ENCODE data around the gene ZMYND15. TPM values are rescaled to one million over a fixed set of nuclear protein-coding genes. Genes with fewer than 3 reads are reported as not detected.

Gene ZMYND15
- polyA plus RNA-seq, 1 donor from 2014 or later, result not detected

DNA sequence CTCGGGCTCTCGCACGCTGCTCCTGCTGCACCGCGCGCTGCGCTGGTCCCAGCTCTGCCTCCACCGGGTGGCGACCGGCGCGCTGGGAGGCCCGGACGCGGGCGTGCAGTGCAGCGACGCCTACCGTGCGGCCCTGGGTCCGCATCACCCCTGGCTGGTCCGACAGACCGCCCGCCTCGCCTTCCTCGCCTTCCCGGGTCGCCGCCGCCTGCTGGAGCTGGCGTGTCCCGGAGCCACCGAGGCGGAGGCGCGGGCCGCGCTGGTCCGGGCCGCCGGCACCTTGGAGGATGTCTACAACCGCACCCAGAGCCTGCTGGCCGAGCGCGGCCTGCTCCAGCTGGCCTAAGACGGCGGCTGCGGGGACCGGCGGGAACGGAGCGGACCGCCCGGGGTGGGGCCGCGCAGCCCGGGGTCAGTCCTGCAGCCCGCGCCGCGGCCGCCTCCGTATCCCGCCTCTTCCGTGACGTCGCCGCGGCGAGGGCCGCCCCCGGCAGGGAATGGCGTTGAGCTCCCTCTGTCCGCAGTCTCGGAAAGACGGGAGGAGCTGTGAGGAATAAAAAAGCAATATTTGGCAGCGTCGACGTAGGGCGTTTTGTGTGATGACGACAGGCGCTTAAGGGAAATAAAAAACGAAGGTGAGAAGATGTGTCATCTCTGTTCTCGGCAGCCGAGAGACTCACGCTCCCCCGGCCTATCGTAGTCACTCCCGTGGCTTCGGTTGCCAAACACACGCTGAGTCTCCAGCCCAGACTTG lies 50.5 kb downstream of the ZMYND15 start:
- Histone ChIP-seq H3K79me2 (replicated peaks; ENCODE audit: insufficient read depth, low read length) (no peaks in the 10 kb centered on the region), H2AFZ (ENCODE audit: low read depth, low read length) (peak overlapping the region; percentile 89), H3K9me2 (ENCODE audit: insufficient read depth, low read length) (no peaks in the 10 kb centered on the region), H3K9ac (ENCODE audit: low read length) (peak overlapping the region; percentile 88), H3K4me2 (ENCODE audit: low read length) (peak overlapping the region; percentile 41), H3K9me3 (ENCODE audit: low read length) (no peaks in the 10 kb centered on the region), H3K27ac (ENCODE audit: low read length) (peak overlapping the region; percentile 88), H3K36me3 (ENCODE audit: insufficient read depth, low read length) (no peaks in the 10 kb centered on the region), H3F3A (ENCODE audit: insufficient read depth, low read length, poor library complexity, severe bottlenecking) (peaks cover 9% of the 10 kb centered on the region), H3K4me3 (ENCODE audit: low read length) (peak overlapping the region; percentile 79), H4K20me1 (ENCODE audit: insufficient read depth) (no peaks in the 10 kb centered on the region), H3K27me3 (ENCODE audit: insufficient read depth, low read depth, low read length) (no peaks in the 10 kb centered on the region)
- no peak for TF ChIP-seq EZH2 (IDR thresholded peaks at IDR 0.05; ENCODE audit: borderline replicate concordance, insufficient read depth, low read length, poor library complexity, severe bottlenecking)
- peak; percentile 61 for TF ChIP-seq RAD21 (conservative IDR thresholded peaks at IDR 0.05)
- TF ChIP-seq, protein P1, sequence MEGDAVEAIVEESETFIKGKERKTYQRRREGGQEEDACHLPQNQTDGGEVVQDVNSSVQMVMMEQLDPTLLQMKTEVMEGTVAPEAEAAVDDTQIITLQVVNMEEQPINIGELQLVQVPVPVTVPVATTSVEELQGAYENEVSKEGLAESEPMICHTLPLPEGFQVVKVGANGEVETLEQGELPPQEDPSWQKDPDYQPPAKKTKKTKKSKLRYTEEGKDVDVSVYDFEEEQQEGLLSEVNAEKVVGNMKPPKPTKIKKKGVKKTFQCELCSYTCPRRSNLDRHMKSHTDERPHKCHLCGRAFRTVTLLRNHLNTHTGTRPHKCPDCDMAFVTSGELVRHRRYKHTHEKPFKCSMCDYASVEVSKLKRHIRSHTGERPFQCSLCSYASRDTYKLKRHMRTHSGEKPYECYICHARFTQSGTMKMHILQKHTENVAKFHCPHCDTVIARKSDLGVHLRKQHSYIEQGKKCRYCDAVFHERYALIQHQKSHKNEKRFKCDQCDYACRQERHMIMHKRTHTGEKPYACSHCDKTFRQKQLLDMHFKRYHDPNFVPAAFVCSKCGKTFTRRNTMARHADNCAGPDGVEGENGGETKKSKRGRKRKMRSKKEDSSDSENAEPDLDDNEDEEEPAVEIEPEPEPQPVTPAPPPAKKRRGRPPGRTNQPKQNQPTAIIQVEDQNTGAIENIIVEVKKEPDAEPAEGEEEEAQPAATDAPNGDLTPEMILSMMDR (IDR thresholded peaks at IDR 0.05; ENCODE audit: poor library complexity, severe bottlenecking), result peak; percentile 92
- TF ChIP-seq, protein P2, sequence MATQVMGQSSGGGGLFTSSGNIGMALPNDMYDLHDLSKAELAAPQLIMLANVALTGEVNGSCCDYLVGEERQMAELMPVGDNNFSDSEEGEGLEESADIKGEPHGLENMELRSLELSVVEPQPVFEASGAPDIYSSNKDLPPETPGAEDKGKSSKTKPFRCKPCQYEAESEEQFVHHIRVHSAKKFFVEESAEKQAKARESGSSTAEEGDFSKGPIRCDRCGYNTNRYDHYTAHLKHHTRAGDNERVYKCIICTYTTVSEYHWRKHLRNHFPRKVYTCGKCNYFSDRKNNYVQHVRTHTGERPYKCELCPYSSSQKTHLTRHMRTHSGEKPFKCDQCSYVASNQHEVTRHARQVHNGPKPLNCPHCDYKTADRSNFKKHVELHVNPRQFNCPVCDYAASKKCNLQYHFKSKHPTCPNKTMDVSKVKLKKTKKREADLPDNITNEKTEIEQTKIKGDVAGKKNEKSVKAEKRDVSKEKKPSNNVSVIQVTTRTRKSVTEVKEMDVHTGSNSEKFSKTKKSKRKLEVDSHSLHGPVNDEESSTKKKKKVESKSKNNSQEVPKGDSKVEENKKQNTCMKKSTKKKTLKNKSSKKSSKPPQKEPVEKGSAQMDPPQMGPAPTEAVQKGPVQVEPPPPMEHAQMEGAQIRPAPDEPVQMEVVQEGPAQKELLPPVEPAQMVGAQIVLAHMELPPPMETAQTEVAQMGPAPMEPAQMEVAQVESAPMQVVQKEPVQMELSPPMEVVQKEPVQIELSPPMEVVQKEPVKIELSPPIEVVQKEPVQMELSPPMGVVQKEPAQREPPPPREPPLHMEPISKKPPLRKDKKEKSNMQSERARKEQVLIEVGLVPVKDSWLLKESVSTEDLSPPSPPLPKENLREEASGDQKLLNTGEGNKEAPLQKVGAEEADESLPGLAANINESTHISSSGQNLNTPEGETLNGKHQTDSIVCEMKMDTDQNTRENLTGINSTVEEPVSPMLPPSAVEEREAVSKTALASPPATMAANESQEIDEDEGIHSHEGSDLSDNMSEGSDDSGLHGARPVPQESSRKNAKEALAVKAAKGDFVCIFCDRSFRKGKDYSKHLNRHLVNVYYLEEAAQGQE (IDR thresholded peaks at IDR 0.05; ENCODE audit: borderline replicate concordance), result no peak
- TF ChIP-seq SMC3 (conservative IDR thresholded peaks at IDR 0.05; ENCODE audit: poor library complexity), result peak; percentile 76
- peak; percentile 76 for TF ChIP-seq POLR2AphosphoS5 (IDR thresholded peaks at IDR 0.05)
- TF ChIP-seq MXI1 (conservative IDR thresholded peaks at IDR 0.05; ENCODE audit: poor library complexity, severe bottlenecking), result peak; percentile 83
- peak; percentile 69 for TF ChIP-seq EP300 (conservative IDR thresholded peaks at IDR 0.05; ENCODE audit: poor library complexity, severe bottlenecking)
- TF ChIP-seq TAF1 (IDR thresholded peaks at IDR 0.05; ENCODE audit: low read depth), result no peak

DNA sequence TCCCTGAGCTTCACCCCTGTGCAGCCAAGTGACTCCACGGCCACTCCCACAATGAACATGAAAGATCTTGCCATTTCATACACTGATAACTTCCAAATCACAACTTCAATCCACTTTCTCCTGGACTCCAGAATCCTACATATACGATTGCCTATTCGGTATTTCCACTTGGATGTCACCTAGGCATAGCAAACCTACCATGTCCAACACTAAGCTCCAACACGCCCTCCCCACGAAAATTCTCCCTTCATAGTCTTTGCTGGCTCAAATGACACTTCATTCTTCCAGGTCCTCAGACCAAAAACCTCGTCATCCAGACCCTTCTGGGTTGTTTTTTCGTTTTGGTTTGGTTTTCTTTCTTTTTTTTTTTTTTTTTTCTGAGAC lies 51.1 kb downstream of the ZMYND15 start:
- H2AFZ ChIP-seq (ENCODE audit: low read depth, low read length), result peak overlapping the region; percentile 89
- TF ChIP-seq EZH2 (IDR thresholded peaks at IDR 0.05; ENCODE audit: borderline replicate concordance, insufficient read depth, low read length, poor library complexity, severe bottlenecking), result no peak
- TF ChIP-seq, protein P1 (IDR thresholded peaks at IDR 0.05; ENCODE audit: poor library complexity, severe bottlenecking), result no peak
- no peak for TF ChIP-seq MXI1 (conservative IDR thresholded peaks at IDR 0.05; ENCODE audit: poor library complexity, severe bottlenecking)
- TF ChIP-seq EP300 (conservative IDR thresholded peaks at IDR 0.05; ENCODE audit: poor library complexity, severe bottlenecking), result no peak
- no peak for TF ChIP-seq SMC3 (conservative IDR thresholded peaks at IDR 0.05; ENCODE audit: poor library complexity)
- TF ChIP-seq, protein P2 (IDR thresholded peaks at IDR 0.05; ENCODE audit: borderline replicate concordance), result no peak
- no peak for TF ChIP-seq TAF1 (IDR thresholded peaks at IDR 0.05; ENCODE audit: low read depth)
- no peak for TF ChIP-seq POLR2AphosphoS5 (IDR thresholded peaks at IDR 0.05)
- peak overlapping the region; percentile 88 for H3K27ac ChIP-seq (ENCODE audit: low read length)
- H3K79me2 ChIP-seq (replicated peaks; ENCODE audit: insufficient read depth, low read length), result no peaks in the 10 kb centered on the region
- peaks cover 9% of the 10 kb centered on the region for H3F3A ChIP-seq (ENCODE audit: insufficient read depth, low read length, poor library complexity, severe bottlenecking)
- peak overlapping the region; percentile 79 for H3K4me3 ChIP-seq (ENCODE audit: low read length)
- H3K9me3 ChIP-seq (ENCODE audit: low read length), result no peaks in the 10 kb centered on the region
- no peaks in the 10 kb centered on the region for H3K36me3 ChIP-seq (ENCODE audit: insufficient read depth, low read length)
- H3K27me3 ChIP-seq (ENCODE audit: insufficient read depth, low read depth, low read length), result no peaks in the 10 kb centered on the region
- H3K4me2 ChIP-seq (ENCODE audit: low read length), result peak overlapping the region; percentile 41
- H4K20me1 ChIP-seq (ENCODE audit: insufficient read depth), result no peaks in the 10 kb centered on the region
- H3K9ac ChIP-seq (ENCODE audit: low read length), result peak overlapping the region; percentile 88
- no peaks in the 10 kb centered on the region for H3K9me2 ChIP-seq (ENCODE audit: insufficient read depth, low read length)
